GM12878 (cell line): ENCODE measurements around the gene MRC2. TPM values are rescaled to one million over a fixed set of nuclear protein-coding genes. Genes with fewer than 3 reads are reported as not detected.
A peak's percentile ranks its signal among the peaks of the same experiment; 100 is the strongest.

ENCODE experiments used
- ATAC-seq: fragments of 200-7000 bp; cut with Tn5 transposase; 3 replicates; pipeline ENCODE4 v1.9.1; 2020; ENCODE audit warnings: mild to moderate bottlenecking, moderate library complexity
- BruUV-seq: library from RNA; stranded (reverse); fragments of 400-500 nt; replicated peaks from 2 replicates; lab custom pipeline; 2021; lab: Mats Ljungman, UMichigan
- CTCF ChIA-PET: fragments of 300-600 bp; sonication (Branson Sonifier 250); formaldehyde crosslinking; extraction: SDS; loops from one replicate; lab custom pipeline; 2021; ENCODE audit warnings: inconsistent platforms; lab: Yijun Ruan, JAX
- POLR2A ChIA-PET: fragments of 350-600 bp; formaldehyde crosslinking; extraction: SDS; loops from one replicate; lab custom pipeline; 2021; ENCODE audit warnings: inconsistent platforms; lab: Charles Lee
- RAD21 ChIA-PET: fragments of 300-600 bp; sonication (Branson Sonifier 250); formaldehyde crosslinking; loops from one replicate; lab custom pipeline; 2023; ENCODE audit warnings: antibody characterized with exemption; ENCODE audit not compliant: unreplicated experiment; lab: Charles Lee
- SMC1A ChIA-PET: fragments of 300-600 bp; sonication (Branson Sonifier 250); formaldehyde crosslinking; loops from one replicate; lab custom pipeline; 2023; ENCODE audit not compliant: unreplicated experiment, uncharacterized antibody; lab: Charles Lee
- DNase-seq: peaks from one replicate; pipeline ENCODE4 v3.0.0-alpha.2; 2011; ENCODE audit warnings: low read depth, low spot score
- FAIRE-seq: peaks from 3 replicates; lab custom pipeline; 2011; peaks lifted over from hg19 to GRCh38; lab: Jason Lieb, UNC
- H2AFZ ChIP-seq: 2 replicates; pipeline ENCODE4 v1.6.0; 2011; ENCODE audit warnings: low read depth, low read length, control low read depth; ENCODE audit not compliant: control insufficient read depth
- H3K27ac ChIP-seq: 2 replicates; pipeline ENCODE4 v1.5.1; 2011; ENCODE audit warnings: control low read depth; ENCODE audit not compliant: control insufficient read depth, insufficient read depth
- H3K27me3 ChIP-seq, 2 experiments: replicated peaks in 1 of 2; 2 replicates each; pipeline versions ENCODE4 v1.6.0 to v1.6.1; 2011; ENCODE audit warnings: low read length in 1 of 2; ENCODE audit not compliant: control insufficient read depth in 2 of 2, insufficient read depth in 2 of 2
- H3K36me3 ChIP-seq, 2 experiments: 2 replicates each; pipeline ENCODE4 v1.5.1; 2011; ENCODE audit warnings: low read length in 1 of 2; ENCODE audit not compliant: control insufficient read depth in 2 of 2, insufficient read depth in 2 of 2
- H3K4me1 ChIP-seq: 2 replicates; pipeline ENCODE4 v1.6.1; 2011; ENCODE audit warnings: mild to moderate bottlenecking, low read length, moderate library complexity, mixed read lengths; ENCODE audit not compliant: control insufficient read depth, insufficient read depth
- H3K4me2 ChIP-seq: 2 replicates; pipeline ENCODE4 v1.6.0; 2011; ENCODE audit warnings: control low read depth; ENCODE audit not compliant: control insufficient read depth, insufficient read depth
- H3K4me3 ChIP-seq: fragments of 200-600 bp; sonication (generic); 2 replicates; pipeline ENCODE4 v1.5.1; 2016
- H3K79me2 ChIP-seq: 2 replicates; pipeline ENCODE4 v1.6.0; 2011; ENCODE audit warnings: low read length; ENCODE audit not compliant: control insufficient read depth, insufficient read depth
- H3K9ac ChIP-seq: 2 replicates; pipeline ENCODE4 v1.8.0; 2011; ENCODE audit warnings: low read length, control low read depth, mixed read lengths; ENCODE audit not compliant: control insufficient read depth, insufficient read depth
- H3K9me3 ChIP-seq: replicated peaks from 3 replicates; pipeline ENCODE4 v1.5.1; 2011; ENCODE audit warnings: mild to moderate bottlenecking, low read length; ENCODE audit not compliant: control insufficient read depth, insufficient read depth
- H4K20me1 ChIP-seq: 2 replicates; pipeline ENCODE4 v1.6.0; 2011; ENCODE audit not compliant: control insufficient read depth, insufficient read depth
- NKRF ChIP-seq: fragments of 450-650 bp; conservative IDR thresholded peaks from 2 replicates; pipeline ENCODE4 v1.6.1; 2017; ENCODE audit warnings: mild to moderate bottlenecking, moderate library complexity
- RAD51 ChIP-seq: fragments of 450-650 bp; IDR thresholded peaks from 2 replicates; pipeline ENCODE4 v1.6.1; 2016; ENCODE audit warnings: moderate library complexity, mild to moderate bottlenecking, inconsistent platforms
- SMC3 ChIP-seq: IDR thresholded peaks from 2 replicates; pipeline ENCODE4 v1.6.1; 2011; ENCODE audit warnings: low read length, improper control_type of control experiment, borderline replicate concordance
- SUZ12 ChIP-seq: fragments of 200-600 bp; sonication (generic); IDR thresholded peaks from one replicate; pipeline ENCODE4 v1.6.1; 2018; ENCODE audit warnings: antibody characterized with exemption, mild to moderate bottlenecking; ENCODE audit not compliant: unreplicated experiment
- TCF7 ChIP-seq: IDR thresholded peaks from 2 replicates; pipeline ENCODE4 v1.6.1; 2014; ENCODE audit warnings: antibody characterized with exemption, borderline replicate concordance
- ZNF274 ChIP-seq: IDR thresholded peaks from one replicate; pipeline ENCODE4 v1.8.0; 2011; ENCODE audit not compliant: insufficient read length, insufficient read depth
- ZNF622 ChIP-seq: fragments of 450-650 bp; IDR thresholded peaks from 2 replicates; pipeline ENCODE4 v1.6.1; 2017; ENCODE audit warnings: mild to moderate bottlenecking, inconsistent platforms
- WGBS: methylation state at CpG from one replicate; pipeline ENCODE4 v1.1.6; 2016; ENCODE audit warnings: low lambda C conversion rate; ENCODE audit not compliant: insufficient replicate concordance, insufficient coverage; ENCODE audit errors: missing lambda C conversion rate; 5-methylcytosine and 5-hydroxymethylcytosine counted together
- in situ Hi-C: fragments of 300-500 bp; cut with MboI; formaldehyde crosslinking; loops from 9 replicates; pipeline ENCODE4 v1.14.3; 2018; ENCODE audit warnings: mixed read lengths
- intact Hi-C: fragments of 100-400 bp; cut with micrococcal nuclease; formaldehyde crosslinking; loops from one replicate; pipeline ENCODE4 v1.14.2; 2022; ENCODE audit not compliant: unreplicated experiment
- polyA plus RNA-seq, 11 experiments: library from polyadenylated mRNA; depleted of rRNA in 4 of 11; unstranded in 6 of 11; stranded (reverse) in 5 of 11; fragments of >200 nt; fragmentation: Nextera tagmentation in 4 of 11; fragmentation: Illumina TruSeq in 1 of 11; extraction: Ambion mirVana in 4 of 11; extraction: Trizol in 1 of 11; gene quantifications; 1 replicate in 1 of 11; 2 replicates in 10 of 11; pipeline versions ENCODE4 v1.2.1 to v1.2.3, GENCODE V29; 2011 to 2016; ENCODE audit warnings: inconsistent platforms in 2 of 11, missing spikeins in 2 of 11, low read depth in 1 of 11
- total RNA-seq, 4 experiments: library from RNA; depleted of rRNA in 3 of 4; stranded (reverse); fragments of >200 nt in 3 of 4; fragmentation: Illumina TruSeq in 1 of 4; extraction: Trizol in 1 of 4; gene quantifications; 2 replicates each; pipeline versions ENCODE4 v1.2.1 to v1.2.3, GENCODE V29; 2013 to 2021

The MRC2 gene
- total and polyA plus RNA-seq, 10 of the 15 experiments (the other 5 are each of a cell fraction or from before 2014, with no cell fraction given), result 0.04 to 0.96 (median 0.30) TPM; not detected in 1

- Histone ChIP-seq H4K20me1 (no peaks in the 10 kb centered on the region), H3K4me3 (no peak overlapping the region; the same call in 1 of the 2 replicates), H3K9me3 (peaks cover under 1% of the 10 kb centered on the region; the same call in 1 of the 3 replicates), H2AFZ (no peak overlapping the region; the same call in 1 of the 2 replicates), H3K4me2 (peak overlapping the region; percentile 42; the same call in 1 of the 2 replicates), H3K36me3 (no peaks in the 10 kb centered on the region), H3K27ac (no peak overlapping the region), H3K79me2 (no peaks in the 10 kb centered on the region), H3K9ac (no peak overlapping the region), H3K27me3 (peaks cover 2 to 8% of the 10 kb centered on the region in 2 experiments; a peak in 2 of 4 replicates), H3K4me1 (no peaks in the 10 kb centered on the region)
- POLR2A ChIA-PET, result no interaction called here
- no TSS peak for BruUV-seq
- ATAC-seq (no peak; the same call in 2 of the 3 replicates), DNase-seq (no peak), FAIRE-seq (no peak)
- 28% methylated on average over 16 of the region's 16 CpGs for WGBS
- RAD21 ChIA-PET, result no interaction called here
- in situ Hi-C loops (no loop called here), intact Hi-C loops (loop anchor here (1.0 kb wide), 1 partner anchor 265 kb away; no protein-coding TSS in a partner anchor)
- CTCF ChIA-PET, result no interaction called here
- SMC1A ChIA-PET, result no interaction called here
- TF ChIP-seq NKRF (no peak), SUZ12 (no peak), ZNF622 (no peak), SMC3 (no peak), RAD51 (no peak), ZNF274 (no peak), TCF7 (no peak)
These were observed 75.8 kb downstream of the MRC2 start for GRCh38 chr17:62703261-62703775.
